Panc1 (cell line): ENCODE data around the gene ATP2C1. TPM values are rescaled to one million over a fixed set of nuclear protein-coding genes. Genes with fewer than 3 reads are reported as not detected.

Source experiments
- ATAC-seq: fragments of 200-7000 bp; cut with Tn5 transposase; 2 replicates; pipeline ENCODE4 v1.9.1; 2020; ENCODE audit warnings: mild to moderate bottlenecking, moderate library complexity
- BruUV-seq: library from RNA; stranded (reverse); fragments of 400-500 nt; replicated peaks from 2 replicates; lab custom pipeline; 2021; lab: Mats Ljungman, UMichigan
- CTCF ChIA-PET: fragments of 300-600 bp; sonication (Branson Sonifier 250); formaldehyde crosslinking; loops from one replicate; lab custom pipeline; 2022; ENCODE audit warnings: antibody characterized with exemption; lab: Charles Lee
- POLR2A ChIA-PET: fragments of 300-600 bp; sonication (Branson Sonifier 250); formaldehyde crosslinking; loops from one replicate; lab custom pipeline; 2022; ENCODE audit warnings: antibody characterized with exemption; lab: Charles Lee
- DNase-seq: peaks from one replicate; pipeline ENCODE4 v3.0.0-alpha.2; 2010; ENCODE audit warnings: low read depth, low spot score
- H3K27ac ChIP-seq: 2 replicates; pipeline ENCODE4 v1.5.1; 2011; ENCODE audit warnings: mild to moderate bottlenecking, low read length, inconsistent platforms
- H3K27me3 ChIP-seq: fragments of 200-500 bp; sonication (Bioruptor generic); 2 replicates; pipeline ENCODE4 v1.6.0; 2014; ENCODE audit warnings: low read length, inconsistent platforms; ENCODE audit not compliant: control insufficient read depth, insufficient read depth
- H3K36me3 ChIP-seq: fragments of 200-500 bp; sonication (Bioruptor generic); 2 replicates; pipeline ENCODE4 v1.5.1; 2014; ENCODE audit warnings: inconsistent platforms, mild to moderate bottlenecking, low read length, moderate library complexity; ENCODE audit not compliant: control insufficient read depth, insufficient read depth
- H3K4me1 ChIP-seq: 2 replicates; pipeline ENCODE4 v1.5.1; 2011; ENCODE audit warnings: inconsistent platforms, mild to moderate bottlenecking, low read length, moderate library complexity; ENCODE audit not compliant: control insufficient read depth, insufficient read depth
- H3K4me3 ChIP-seq, 2 experiments: 2 replicates each; pipeline ENCODE4 v1.5.1; 2011 to 2012; ENCODE audit warnings: low read depth in 2 of 2, low read length in 2 of 2, mild to moderate bottlenecking in 2 of 2, inconsistent platforms in 1 of 2, moderate library complexity in 1 of 2
- H3K9me3 ChIP-seq: fragments of 200-500 bp; sonication (Bioruptor generic); 2 replicates; pipeline ENCODE4 v1.5.1; 2014; ENCODE audit warnings: low read depth, mild to moderate bottlenecking, inconsistent platforms, low read length, moderate library complexity; ENCODE audit not compliant: control insufficient read depth, insufficient read depth
- CTCF ChIP-seq: fragments of 450-650 bp; IDR thresholded peaks from 2 replicates; pipeline ENCODE4 v1.5.1; 2017; ENCODE audit warnings: mild to moderate bottlenecking
- POLR2AphosphoS5 ChIP-seq: IDR thresholded peaks from 2 replicates; pipeline ENCODE4 v1.6.1; 2012; ENCODE audit warnings: mild to moderate bottlenecking, low read depth, low read length, moderate library complexity
- SIN3A ChIP-seq: IDR thresholded peaks from 2 replicates; pipeline ENCODE4 v1.6.1; 2012; ENCODE audit warnings: low read depth, mild to moderate bottlenecking, low read length, moderate library complexity, borderline replicate concordance; ENCODE audit not compliant: insufficient read depth
- TCF7L2 ChIP-seq: IDR thresholded peaks from 2 replicates; pipeline ENCODE4 v1.6.1; 2011; ENCODE audit warnings: mild to moderate bottlenecking, low read depth, low read length, inconsistent platforms
- in situ Hi-C: cut with HindIII; loops from 2 replicates; pipeline ENCODE4 v1.10.0; 2016; ENCODE audit warnings: low sequenced_read_pairs, low pct_unique_long_range_greater_than_20kb
- intact Hi-C: fragments of 100-400 bp; cut with micrococcal nuclease; formaldehyde crosslinking; loops from one replicate; pipeline ENCODE4 v1.10.0; 2022; ENCODE audit not compliant: unreplicated experiment
- total RNA-seq: library from RNA; stranded (reverse); gene quantifications from one replicate; pipeline ENCODE4 v1.2.1, GENCODE V29; 2021; ENCODE audit not compliant: unreplicated experiment
- TF ChIP-seq, protein P1 (sequence below), 2 experiments: IDR thresholded peaks; 2 replicates each; pipeline ENCODE4 v1.6.1; 2011 to 2012; ENCODE audit warnings: low read depth in 2 of 2, control low read depth in 1 of 2, low read length in 1 of 2, mild to moderate bottlenecking in 1 of 2, moderate library complexity in 1 of 2; ENCODE audit not compliant: insufficient read depth in 1 of 2

The ATP2C1 gene
- total RNA-seq, 1 experiment from 2014 or later = 101 TPM

DNA sequence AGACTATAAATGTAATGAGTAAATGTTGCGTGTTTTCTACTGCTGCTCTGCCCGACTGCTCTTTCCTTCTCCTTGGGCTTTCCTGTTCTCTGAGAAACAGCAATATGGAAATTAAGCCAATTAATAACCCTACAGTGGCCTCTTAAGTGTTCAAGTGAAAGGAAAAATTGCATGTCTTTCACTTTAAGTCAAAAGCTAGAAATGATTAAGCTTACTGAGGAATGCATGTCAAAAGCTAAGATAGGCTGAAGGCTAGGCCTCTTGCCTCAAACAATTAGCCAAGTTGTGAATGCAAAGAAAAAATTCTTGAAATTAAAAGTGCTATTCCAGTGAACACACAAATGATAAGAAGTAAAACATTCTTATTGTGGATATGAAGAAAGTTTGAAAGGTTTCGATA is 55.0 kb downstream of the ATP2C1 start:
- no peak for ATAC-seq
- H3K27me3 ChIP-seq = no peaks in the 10 kb centered on the region
- DNase-seq = no peak
- H3K27ac ChIP-seq = no peak overlapping the region
- intact Hi-C loops (no loop called here), in situ Hi-C loops (no loop called here)
- no TSS peak for BruUV-seq
- ChIA-PET POLR2A (no interaction called here), CTCF (no interaction called here)
- peaks cover 6% of the 10 kb centered on the region for H3K36me3 ChIP-seq
- no peak for TF ChIP-seq POLR2AphosphoS5
- TF ChIP-seq CTCF = no peak
- TF ChIP-seq TCF7L2 = no peak
- TF ChIP-seq, protein P1, sequence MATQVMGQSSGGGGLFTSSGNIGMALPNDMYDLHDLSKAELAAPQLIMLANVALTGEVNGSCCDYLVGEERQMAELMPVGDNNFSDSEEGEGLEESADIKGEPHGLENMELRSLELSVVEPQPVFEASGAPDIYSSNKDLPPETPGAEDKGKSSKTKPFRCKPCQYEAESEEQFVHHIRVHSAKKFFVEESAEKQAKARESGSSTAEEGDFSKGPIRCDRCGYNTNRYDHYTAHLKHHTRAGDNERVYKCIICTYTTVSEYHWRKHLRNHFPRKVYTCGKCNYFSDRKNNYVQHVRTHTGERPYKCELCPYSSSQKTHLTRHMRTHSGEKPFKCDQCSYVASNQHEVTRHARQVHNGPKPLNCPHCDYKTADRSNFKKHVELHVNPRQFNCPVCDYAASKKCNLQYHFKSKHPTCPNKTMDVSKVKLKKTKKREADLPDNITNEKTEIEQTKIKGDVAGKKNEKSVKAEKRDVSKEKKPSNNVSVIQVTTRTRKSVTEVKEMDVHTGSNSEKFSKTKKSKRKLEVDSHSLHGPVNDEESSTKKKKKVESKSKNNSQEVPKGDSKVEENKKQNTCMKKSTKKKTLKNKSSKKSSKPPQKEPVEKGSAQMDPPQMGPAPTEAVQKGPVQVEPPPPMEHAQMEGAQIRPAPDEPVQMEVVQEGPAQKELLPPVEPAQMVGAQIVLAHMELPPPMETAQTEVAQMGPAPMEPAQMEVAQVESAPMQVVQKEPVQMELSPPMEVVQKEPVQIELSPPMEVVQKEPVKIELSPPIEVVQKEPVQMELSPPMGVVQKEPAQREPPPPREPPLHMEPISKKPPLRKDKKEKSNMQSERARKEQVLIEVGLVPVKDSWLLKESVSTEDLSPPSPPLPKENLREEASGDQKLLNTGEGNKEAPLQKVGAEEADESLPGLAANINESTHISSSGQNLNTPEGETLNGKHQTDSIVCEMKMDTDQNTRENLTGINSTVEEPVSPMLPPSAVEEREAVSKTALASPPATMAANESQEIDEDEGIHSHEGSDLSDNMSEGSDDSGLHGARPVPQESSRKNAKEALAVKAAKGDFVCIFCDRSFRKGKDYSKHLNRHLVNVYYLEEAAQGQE (IDR thresholded peaks at IDR 0.05; ENCODE audit: insufficient read depth in 1 of 2, low read depth in 2 of 2, low read length in 1 of 2) = no peak
- TF ChIP-seq SIN3A = no peak
- H3K4me3 ChIP-seq = no peak overlapping the region
- H3K9me3 ChIP-seq = peaks cover 9% of the 10 kb centered on the region; the same call in 1 of the 2 replicates
- H3K4me1 ChIP-seq = no peaks in the 10 kb centered on the region

DNA sequence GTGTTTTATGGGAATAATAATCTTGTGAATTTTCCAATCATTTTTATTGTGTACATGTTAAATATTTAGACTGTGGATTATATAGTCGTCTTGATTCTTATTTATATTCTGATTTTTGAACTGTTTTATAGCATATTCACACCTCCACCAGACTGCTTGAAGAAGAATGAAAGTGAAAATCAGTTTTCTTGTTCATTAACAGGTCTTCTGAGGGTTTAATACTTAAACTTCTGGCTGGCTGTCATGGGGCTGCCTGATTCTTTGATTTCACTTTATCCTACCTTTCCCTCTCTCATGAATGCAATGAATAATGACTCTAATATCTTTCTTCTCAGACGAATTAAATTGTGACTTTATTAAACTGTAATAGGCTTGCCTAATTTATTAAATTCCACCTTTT is 56.2 kb downstream of the ATP2C1 start:
- in situ Hi-C loops (no loop called here), intact Hi-C loops (no loop called here)
- no TSS peak for BruUV-seq
- TF ChIP-seq TCF7L2 (no peak), CTCF (no peak), SIN3A (no peak), POLR2AphosphoS5 (no peak)
- TF ChIP-seq, protein P1 (IDR thresholded peaks at IDR 0.05; ENCODE audit: insufficient read depth in 1 of 2, low read depth in 2 of 2, low read length in 1 of 2) = no peak
- Histone ChIP-seq H3K9me3 (peaks cover 9% of the 10 kb centered on the region; the same call in 1 of the 2 replicates), H3K4me1 (no peaks in the 10 kb centered on the region), H3K27me3 (no peaks in the 10 kb centered on the region), H3K4me3 (no peak overlapping the region), H3K36me3 (peaks cover 4% of the 10 kb centered on the region), H3K27ac (no peak overlapping the region)
- DNase-seq (no peak), ATAC-seq (no peak)
- ChIA-PET POLR2A (no interaction called here), CTCF (no interaction called here)
